Uterus (tissue), 4 donors: ENCODE measurements around the gene ZNF687. TPM values are rescaled to one million over a fixed set of nuclear protein-coding genes. Genes with fewer than 3 reads are reported as not detected.

ENCODE experiments used
- DNase-seq, 2 donors: peaks; one replicate each; pipeline ENCODE4 v3.0.0-alpha.2; 2019 to 2020
- H3K27ac ChIP-seq, 2 donors: fragments of 200-600 bp; sonication (generic); 1 replicate in 1 of 2; 2 replicates in 1 of 2; pipeline ENCODE4 v1.5.1; 2016 to 2018
- H3K27me3 ChIP-seq, 2 donors: fragments of 200-600 bp; sonication (generic); one replicate each; pipeline ENCODE4 v1.5.1; 2018 to 2019; ENCODE audit warnings: control low read depth in 1 of 2
- H3K36me3 ChIP-seq, 2 donors: fragments of 200-600 bp; sonication (generic); one replicate each; pipeline ENCODE4 v1.5.1; 2019; ENCODE audit warnings: control low read depth in 1 of 2
- H3K4me1 ChIP-seq, 2 donors: fragments of 200-600 bp; sonication (generic); one replicate each; pipeline ENCODE4 v1.5.1; 2018 to 2019; ENCODE audit warnings: control low read depth in 1 of 2
- H3K4me3 ChIP-seq, 2 donors: fragments of 200-600 bp; sonication (generic); 1 replicate in 1 of 2; 2 replicates in 1 of 2; pipeline ENCODE4 v1.5.1; 2018 to 2019; ENCODE audit warnings: mild to moderate bottlenecking in 1 of 2
- H3K9me3 ChIP-seq, 2 donors: fragments of 200-600 bp; sonication (generic); one replicate each; pipeline ENCODE4 v1.5.1; 2019; ENCODE audit warnings: control low read depth in 1 of 2
- POLR2A ChIP-seq, 2 donors: fragments of 450-650 bp; IDR thresholded peaks; one replicate each; pipeline ENCODE4 v1.6.1; 2016; ENCODE audit warnings: antibody characterized with exemption in 2 of 2, mild to moderate bottlenecking in 1 of 2, moderate library complexity in 1 of 2
- intact Hi-C: fragments of 100-400 bp; cut with DNase I; formaldehyde crosslinking; loops from one replicate; pipeline ENCODE4 v1.15.1; 2023; ENCODE audit warnings: low total_unique reads
- total RNA-seq, 4 donors: library from RNA; depleted of rRNA in 3 of 4; stranded (reverse); fragments of >200 nt in 3 of 4; gene quantifications; one replicate each; pipeline versions ENCODE4 v1.1.0 to v1.2.4, GENCODE V29; 2014 to 2023
- TF ChIP-seq, protein P1 (sequence below), 4 experiments: fragments of 200-600 bp in 2 of 4; fragments of 450-650 bp in 2 of 4; sonication (generic) in 2 of 4; IDR thresholded peaks; one replicate each; pipeline ENCODE4 v1.5.1; 2016 to 2019; ENCODE audit warnings: antibody characterized with exemption in 4 of 4, mild to moderate bottlenecking in 2 of 4, moderate library complexity in 1 of 4
- donor health status: DM: yes; HTN: yes; CAD: no.

Gene ZNF687
- total RNA-seq, 4 donors from 2014 or later: 6.4 to 31.9 (median 10.9) TPM

DNA sequence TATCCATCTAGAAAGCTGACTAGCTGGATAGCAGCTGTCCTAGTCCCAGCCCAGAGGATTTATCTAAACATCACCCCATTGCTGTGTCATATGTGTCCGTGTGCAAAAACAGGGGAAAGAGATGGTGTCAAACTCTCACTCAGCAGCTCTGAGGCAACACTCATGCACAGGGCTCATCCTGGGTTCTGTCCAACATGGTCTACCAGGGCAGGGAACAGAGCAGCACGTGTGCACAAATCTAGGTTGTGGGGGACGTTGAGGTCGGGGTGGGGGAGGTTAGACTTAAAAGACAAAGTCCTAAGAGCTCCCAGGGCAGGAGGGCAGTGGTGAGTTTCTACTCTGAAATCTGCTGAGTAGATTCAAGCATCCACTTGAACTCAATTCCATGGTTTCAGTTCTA lies 28.9 kb downstream of the ZNF687 start:
- Histone ChIP-seq H3K4me1 (peaks cover 41 to 44% of the 10 kb centered on the region in 2 donors), H3K9me3 (no peaks in the 10 kb centered on the region), H3K36me3 (no peaks in the 10 kb centered on the region), H3K4me3 (no peak overlapping the region), H3K27me3 (no peaks in the 10 kb centered on the region), H3K27ac (peak overlapping the region; percentile 76 to 88)
- TF ChIP-seq, protein P1, sequence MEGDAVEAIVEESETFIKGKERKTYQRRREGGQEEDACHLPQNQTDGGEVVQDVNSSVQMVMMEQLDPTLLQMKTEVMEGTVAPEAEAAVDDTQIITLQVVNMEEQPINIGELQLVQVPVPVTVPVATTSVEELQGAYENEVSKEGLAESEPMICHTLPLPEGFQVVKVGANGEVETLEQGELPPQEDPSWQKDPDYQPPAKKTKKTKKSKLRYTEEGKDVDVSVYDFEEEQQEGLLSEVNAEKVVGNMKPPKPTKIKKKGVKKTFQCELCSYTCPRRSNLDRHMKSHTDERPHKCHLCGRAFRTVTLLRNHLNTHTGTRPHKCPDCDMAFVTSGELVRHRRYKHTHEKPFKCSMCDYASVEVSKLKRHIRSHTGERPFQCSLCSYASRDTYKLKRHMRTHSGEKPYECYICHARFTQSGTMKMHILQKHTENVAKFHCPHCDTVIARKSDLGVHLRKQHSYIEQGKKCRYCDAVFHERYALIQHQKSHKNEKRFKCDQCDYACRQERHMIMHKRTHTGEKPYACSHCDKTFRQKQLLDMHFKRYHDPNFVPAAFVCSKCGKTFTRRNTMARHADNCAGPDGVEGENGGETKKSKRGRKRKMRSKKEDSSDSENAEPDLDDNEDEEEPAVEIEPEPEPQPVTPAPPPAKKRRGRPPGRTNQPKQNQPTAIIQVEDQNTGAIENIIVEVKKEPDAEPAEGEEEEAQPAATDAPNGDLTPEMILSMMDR (IDR thresholded peaks at IDR 0.05): no peak
- no peak for TF ChIP-seq POLR2A (IDR thresholded peaks at IDR 0.05)
- DNase-seq: peak in 1 of 2 donors; percentile 57
- intact Hi-C loops: no loop called here

DNA sequence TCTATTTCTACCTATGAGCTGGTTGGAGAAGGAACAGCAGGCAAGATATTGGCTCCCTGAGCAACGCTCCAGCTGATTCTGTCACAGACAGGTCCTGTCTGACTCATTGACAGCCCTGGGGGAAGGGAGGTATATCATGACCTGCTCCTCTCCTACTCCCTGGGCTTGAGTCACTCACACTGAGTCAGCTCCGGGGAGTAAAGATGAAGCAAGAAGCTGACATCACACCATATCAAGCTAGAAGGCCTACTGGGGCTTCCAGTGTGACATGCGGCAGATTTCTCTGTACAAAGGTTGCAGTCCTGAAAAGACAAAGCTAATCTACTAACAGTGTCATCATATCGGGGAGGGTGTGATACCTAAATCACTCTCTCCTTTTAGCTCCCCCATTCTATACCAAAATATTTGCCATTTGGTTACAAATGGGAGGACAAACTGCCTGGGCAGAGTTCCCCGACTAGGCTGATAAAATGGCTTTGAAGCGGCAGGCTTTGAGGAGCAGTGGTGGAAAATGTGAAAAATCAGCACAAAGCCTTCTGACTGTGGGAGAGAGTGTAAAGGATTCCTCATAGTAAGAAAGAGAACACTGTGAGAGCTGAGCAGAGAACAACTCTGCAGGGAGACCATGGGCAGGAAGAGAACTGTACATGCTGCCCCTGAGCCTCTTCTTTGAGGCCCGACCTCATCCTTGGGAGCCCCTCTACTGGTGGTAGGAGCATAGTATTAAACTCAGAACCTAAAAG lies 29.7 kb downstream of the ZNF687 start:
- no peak overlapping the region for H3K4me3 ChIP-seq
- peak; percentile 85 to 97 for DNase-seq
- TF ChIP-seq, protein P1 (IDR thresholded peaks at IDR 0.05): peak in 1 of 4 experiments; percentile 18
- TF ChIP-seq POLR2A (IDR thresholded peaks at IDR 0.05): peak; percentile 25 to 47
- H3K9me3 ChIP-seq: no peaks in the 10 kb centered on the region
- H3K4me1 ChIP-seq: peaks cover 41 to 44% of the 10 kb centered on the region in 2 donors
- intact Hi-C loops: no loop called here
- peak overlapping the region; percentile 88 to 91 for H3K27ac ChIP-seq
- H3K27me3 ChIP-seq: no peaks in the 10 kb centered on the region
- H3K36me3 ChIP-seq: no peaks in the 10 kb centered on the region

DNA sequence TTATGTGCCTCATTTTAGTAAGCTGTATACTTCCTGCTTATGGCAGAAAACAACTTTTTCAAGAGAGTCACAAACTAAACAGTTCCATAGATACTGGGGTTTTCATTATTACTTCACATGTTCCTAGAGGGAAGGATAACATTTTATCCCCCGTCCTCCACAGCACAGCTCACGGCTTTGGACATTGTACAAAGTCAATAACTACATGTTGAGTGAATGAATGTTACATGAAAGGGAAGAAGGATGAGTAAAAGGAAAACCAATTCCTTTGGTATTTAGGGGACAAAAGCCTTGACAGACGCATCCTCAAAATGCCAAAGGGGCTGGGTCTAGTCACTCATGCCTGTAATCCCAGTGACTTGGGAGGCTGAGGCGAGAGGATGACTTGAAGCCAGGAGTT lies 30.3 kb downstream of the ZNF687 start:
- TF ChIP-seq, protein P1 (IDR thresholded peaks at IDR 0.05): no peak
- no peak for TF ChIP-seq POLR2A (IDR thresholded peaks at IDR 0.05)
- H3K4me3 ChIP-seq: no peak overlapping the region
- H3K36me3 ChIP-seq: no peaks in the 10 kb centered on the region
- H3K9me3 ChIP-seq: no peaks in the 10 kb centered on the region
- no peaks in the 10 kb centered on the region for H3K27me3 ChIP-seq
- H3K4me1 ChIP-seq: peaks cover 41 to 44% of the 10 kb centered on the region in 2 donors
- DNase-seq: no peak
- peak overlapping the region; percentile 88 to 91 for H3K27ac ChIP-seq
- intact Hi-C loops: no loop called here

DNA sequence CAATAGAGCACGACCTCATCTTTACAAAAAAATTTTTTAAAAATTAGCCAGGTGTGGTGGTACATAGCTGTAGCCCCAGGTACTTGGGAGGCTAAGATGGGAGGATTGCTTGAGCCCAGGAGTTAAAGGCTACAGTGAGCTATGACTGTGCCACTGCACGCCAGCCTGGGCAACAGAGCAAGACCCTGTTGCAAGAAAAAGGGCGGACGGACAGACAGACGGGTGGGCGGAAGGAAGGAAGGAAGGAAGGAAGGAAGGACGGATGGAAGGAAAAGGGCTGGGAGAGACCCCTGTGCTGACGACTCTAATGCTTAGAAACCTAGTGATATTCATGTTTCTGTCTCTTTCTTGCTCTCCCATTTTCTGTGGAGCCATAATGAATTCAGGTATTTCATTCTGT lies 30.7 kb downstream of the ZNF687 start:
- TF ChIP-seq, protein P1 (IDR thresholded peaks at IDR 0.05): no peak
- no peak for TF ChIP-seq POLR2A (IDR thresholded peaks at IDR 0.05)
- intact Hi-C loops: no loop called here
- Histone ChIP-seq H3K27ac (peak overlapping the region; percentile 88 to 91), H3K4me3 (no peak overlapping the region), H3K9me3 (no peaks in the 10 kb centered on the region), H3K36me3 (no peaks in the 10 kb centered on the region), H3K27me3 (no peaks in the 10 kb centered on the region), H3K4me1 (peaks cover 41 to 44% of the 10 kb centered on the region in 2 donors)
- DNase-seq: no peak

DNA sequence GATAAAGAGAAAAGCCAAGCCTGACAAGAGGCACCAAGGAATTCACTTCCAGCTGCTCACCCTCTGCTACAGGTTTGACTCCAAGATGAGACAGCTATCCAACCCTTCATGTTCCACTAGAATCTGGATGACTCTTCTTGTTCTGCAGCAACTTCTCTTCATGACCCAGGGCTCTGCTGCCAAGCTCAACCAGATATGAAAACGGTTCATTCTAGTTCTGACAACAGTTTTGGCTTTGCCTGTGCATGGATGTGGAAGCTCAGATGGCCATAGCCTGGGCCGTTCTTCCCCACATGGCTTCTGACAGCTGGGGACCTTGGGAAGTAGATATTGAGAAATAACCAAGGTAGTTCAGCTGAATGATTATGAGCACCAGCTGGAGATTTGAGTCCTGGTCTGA lies 31.4 kb downstream of the ZNF687 start:
- Histone ChIP-seq H3K27me3 (no peaks in the 10 kb centered on the region), H3K27ac (peak overlapping the region; percentile 88 to 91), H3K4me1 (peaks cover 41 to 44% of the 10 kb centered on the region in 2 donors), H3K9me3 (no peaks in the 10 kb centered on the region), H3K4me3 (no peak overlapping the region), H3K36me3 (no peaks in the 10 kb centered on the region)
- intact Hi-C loops: no loop called here
- peak in 1 of 2 donors; percentile 58 for DNase-seq
- TF ChIP-seq, protein P1 (IDR thresholded peaks at IDR 0.05): no peak
- no peak for TF ChIP-seq POLR2A (IDR thresholded peaks at IDR 0.05)
